Upper lobe of left lung (tissue), 6 donors: ENCODE data around the gene RGL3. TPM values are rescaled to one million over a fixed set of nuclear protein-coding genes. Genes with fewer than 3 reads are reported as not detected.
A peak's percentile ranks its signal among the peaks of the same experiment; 100 is the strongest.
"Not testable (repeated sequence)": the region's sequence is repeated elsewhere in the genome, so short reads cannot be mapped to it uniquely, and the experiment has no call there.

Experiments used
- ATAC-seq, 2 donors: fragments of 200-7000 bp; cut with Tn5 transposase; one replicate each; pipeline ENCODE4 v1.9.1; 2022; ENCODE audit warnings: mild to moderate bottlenecking in 2 of 2, moderate library complexity in 2 of 2; ENCODE audit not compliant: low FRiP score in 2 of 2
- DNase-seq, 2 donors: peaks; one replicate each; pipeline ENCODE4 v3.0.0-alpha.2; 2019 to 2020
- H3K27ac ChIP-seq, 4 donors: fragments of 200-600 bp; sonication (generic); one replicate each; pipeline ENCODE4 v1.5.1; 2016 to 2019
- H3K27me3 ChIP-seq, 4 donors: fragments of 200-600 bp; sonication (generic); one replicate each; pipeline ENCODE4 v1.5.1; 2017 to 2019
- H3K36me3 ChIP-seq, 4 donors: fragments of 200-600 bp; sonication (generic); one replicate each; pipeline ENCODE4 v1.5.1; 2016 to 2019
- H3K4me1 ChIP-seq, 4 donors: fragments of 200-600 bp; sonication (generic); one replicate each; pipeline ENCODE4 v1.5.1; 2018 to 2019
- H3K4me3 ChIP-seq, 4 donors: fragments of 200-600 bp; sonication (generic); one replicate each; pipeline ENCODE4 v1.5.1; 2017 to 2019; ENCODE audit warnings: mild to moderate bottlenecking in 2 of 4, moderate library complexity in 1 of 4
- H3K9me3 ChIP-seq, 4 donors: fragments of 200-600 bp; sonication (generic); one replicate each; pipeline ENCODE4 v1.5.1; 2018 to 2019
- CTCF ChIP-seq, 6 experiments: fragments of 450-650 bp in 4 of 6; fragments of 200-600 bp in 2 of 6; sonication (generic) in 2 of 6; IDR thresholded peaks; one replicate each; pipeline ENCODE4 v1.5.1; 2016 to 2019; ENCODE audit warnings: antibody characterized with exemption in 6 of 6
- EP300 ChIP-seq, 4 donors: sonication (generic); formaldehyde crosslinking; IDR thresholded peaks; one replicate each; pipeline ENCODE4 v1.5.1; 2017; ENCODE audit warnings: antibody characterized with exemption in 4 of 4, control low read depth in 2 of 4
- POLR2A ChIP-seq, 4 donors: fragments of 450-650 bp; IDR thresholded peaks; one replicate each; pipeline ENCODE4 v1.5.1; 2016 to 2017; ENCODE audit warnings: antibody characterized with exemption in 4 of 4, mild to moderate bottlenecking in 2 of 4
- POLR2AphosphoS5 ChIP-seq, 2 donors: sonication (generic); formaldehyde crosslinking; IDR thresholded peaks; one replicate each; pipeline ENCODE4 v1.5.1; 2017; ENCODE audit warnings: antibody characterized with exemption in 2 of 2
- WGBS, 2 donors: methylation state at CpG; one replicate each; pipeline ENCODE4 v1.1.5; 2017 to 2018; 5-methylcytosine and 5-hydroxymethylcytosine counted together
- total RNA-seq, 6 donors: library from RNA; depleted of rRNA in 4 of 6; stranded (reverse); fragments of >200 nt in 4 of 6; gene quantifications; one replicate each; pipeline versions ENCODE4 v1.1.0 to v1.2.1, GENCODE V29; 2016 to 2021
- donor health status: DM: no; HTN: no; CAD: no; lungs with moderate emphysema.
- donor health status: DM: no; HTN: yes; CAD: no; lungs with severe emphysema.

RGL3 gene, protein sequence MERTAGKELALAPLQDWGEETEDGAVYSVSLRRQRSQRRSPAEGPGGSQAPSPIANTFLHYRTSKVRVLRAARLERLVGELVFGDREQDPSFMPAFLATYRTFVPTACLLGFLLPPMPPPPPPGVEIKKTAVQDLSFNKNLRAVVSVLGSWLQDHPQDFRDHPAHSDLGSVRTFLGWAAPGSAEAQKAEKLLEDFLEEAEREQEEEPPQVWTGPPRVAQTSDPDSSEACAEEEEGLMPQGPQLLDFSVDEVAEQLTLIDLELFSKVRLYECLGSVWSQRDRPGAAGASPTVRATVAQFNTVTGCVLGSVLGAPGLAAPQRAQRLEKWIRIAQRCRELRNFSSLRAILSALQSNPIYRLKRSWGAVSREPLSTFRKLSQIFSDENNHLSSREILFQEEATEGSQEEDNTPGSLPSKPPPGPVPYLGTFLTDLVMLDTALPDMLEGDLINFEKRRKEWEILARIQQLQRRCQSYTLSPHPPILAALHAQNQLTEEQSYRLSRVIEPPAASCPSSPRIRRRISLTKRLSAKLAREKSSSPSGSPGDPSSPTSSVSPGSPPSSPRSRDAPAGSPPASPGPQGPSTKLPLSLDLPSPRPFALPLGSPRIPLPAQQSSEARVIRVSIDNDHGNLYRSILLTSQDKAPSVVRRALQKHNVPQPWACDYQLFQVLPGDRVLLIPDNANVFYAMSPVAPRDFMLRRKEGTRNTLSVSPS
- 100 to 1,000 TPM in 1 of 6 donors, 10 to 100 TPM in 5; 18.5 to 242 (median 44.6) TPM for total RNA-seq

DNA sequence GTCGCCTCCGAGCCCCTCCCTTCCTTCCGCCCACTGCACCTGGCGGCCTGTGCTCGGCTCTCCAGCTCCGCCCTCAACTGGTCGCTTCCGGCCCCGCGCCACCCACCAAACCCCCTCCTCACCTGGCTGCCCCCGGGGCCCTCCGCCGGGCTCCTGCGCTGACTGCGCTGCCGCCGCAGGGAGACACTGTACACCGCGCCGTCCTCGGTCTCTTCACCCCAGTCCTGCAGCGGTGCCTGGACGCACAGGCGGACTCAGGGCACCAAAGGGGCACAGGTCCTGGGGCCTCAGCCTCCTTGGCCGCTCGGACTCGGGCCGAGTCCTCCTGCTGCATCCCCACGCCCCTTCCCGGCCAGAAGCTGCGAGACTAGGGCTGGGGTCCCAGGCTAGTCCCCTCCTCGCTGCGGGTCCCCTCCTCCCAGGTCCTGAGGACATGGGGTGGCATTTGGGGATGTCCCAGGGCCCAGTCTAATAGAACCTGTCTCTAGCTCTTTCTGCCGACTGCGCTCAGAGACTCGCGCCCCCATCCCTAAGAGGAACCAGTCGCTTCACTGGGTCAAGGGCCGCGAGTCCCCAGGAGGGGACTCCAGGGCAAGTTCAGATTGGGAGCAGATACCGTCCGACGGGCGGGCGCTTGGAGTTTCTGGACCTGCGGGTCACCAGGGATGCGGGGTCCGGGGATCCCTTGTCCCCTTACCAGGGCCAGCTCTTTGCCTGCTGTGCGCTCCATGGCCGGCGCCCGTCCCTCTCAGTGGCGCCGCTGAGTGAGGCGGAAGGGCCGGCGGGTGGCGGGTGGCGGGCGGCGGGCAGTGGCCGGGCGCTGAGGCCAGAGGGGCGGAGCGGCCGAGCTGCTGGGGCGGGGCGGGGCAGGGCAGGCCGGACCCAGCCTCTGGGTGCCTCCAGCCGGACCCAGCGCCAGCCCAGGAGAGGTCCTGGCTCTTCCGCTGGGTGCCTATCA is at the start of gene RGL3:
Gene RGL3, minus strand, starts transcription at position 766 of the 958 bp plus-strand sequence. Its CDS starts 36 bp downstream, at position 730.
- ATAC-seq (peak; percentile 55 to 74), DNase-seq (peak; percentile 73 to 91)
- 0 to 4% methylated on average over 4 to 12 of the region's 72 CpGs for WGBS, 2 donors
- peak in 1 of 4 donors; percentile 52 for TF ChIP-seq POLR2A (IDR thresholded peaks at IDR 0.05)
- TF ChIP-seq CTCF (IDR thresholded peaks at IDR 0.05) = peak in 2 of 6 experiments; percentile 7 to 8
- peak in 1 of 2 donors; percentile 43 for TF ChIP-seq POLR2AphosphoS5 (IDR thresholded peaks at IDR 0.05)
- TF ChIP-seq EP300 (IDR thresholded peaks at IDR 0.05) = no peak
- Histone ChIP-seq H3K4me1 (peaks cover 32 to 54% (median 48%) of the 10 kb centered on the region in 4 donors), H3K9me3 (no peaks in the 10 kb centered on the region), H3K4me3 (peak within 1 kb of the TSS; percentile 59 to 67 (median 64)), H3K27ac (peak within 1 kb of the TSS; percentile 56 to 85 (median 69)), H3K36me3 (no peaks in the 10 kb centered on the region), H3K27me3 (peaks cover 0 to 17% (median 2%) of the 10 kb centered on the region in 4 donors)

DNA sequence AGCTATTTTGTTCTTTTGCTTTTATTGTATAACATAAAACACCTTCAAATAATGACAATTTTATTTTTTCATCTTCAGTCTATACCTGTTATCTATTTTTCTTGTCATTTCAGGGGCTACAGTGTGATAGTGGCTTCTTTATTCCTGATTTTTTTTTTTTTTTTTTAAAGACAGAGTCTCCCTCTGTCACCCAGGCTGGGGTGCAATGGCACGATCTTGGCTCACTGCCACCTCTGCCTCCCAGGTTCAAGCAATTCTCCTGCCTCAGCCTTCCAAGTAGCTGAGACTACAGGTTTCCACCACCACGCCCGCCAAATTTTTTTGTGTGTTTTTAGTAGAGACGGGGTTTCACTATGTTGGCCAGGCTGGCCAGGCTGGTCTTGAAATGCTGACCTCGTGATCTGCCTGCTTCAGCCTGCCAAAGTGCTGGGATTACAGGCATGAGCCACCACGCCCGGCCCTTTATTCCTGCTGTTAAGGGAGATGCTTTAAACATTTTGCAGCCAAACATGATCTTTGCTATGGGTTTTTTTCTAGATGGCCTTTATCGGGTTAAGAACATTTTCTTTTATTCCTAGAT is 49.2 kb upstream of the RGL3 start:
- not testable (repeated sequence) for H3K4me1 ChIP-seq, ATAC-seq, H3K36me3 ChIP-seq, DNase-seq, H3K27ac ChIP-seq, H3K4me3 ChIP-seq, H3K27me3 ChIP-seq, H3K9me3 ChIP-seq
- WGBS, 2 donors = 51 to 64% methylated on average over 8 of the region's 8 CpGs

GRCh38 chr19:11465600-11465999 is 46.5 kb upstream of the RGL3 start:
- Histone ChIP-seq H3K4me3 (no peak overlapping the region), H3K36me3 (no peaks in the 10 kb centered on the region), H3K9me3 (no peaks in the 10 kb centered on the region), H3K27ac (no peak overlapping the region), H3K27me3 (no peaks in the 10 kb centered on the region), H3K4me1 (no peaks in the 10 kb centered on the region)
- ATAC-seq = peak in 1 of 2 donors; percentile 45
- DNase-seq = no peak
- TF ChIP-seq CTCF (IDR thresholded peaks at IDR 0.05) = no peak
- TF ChIP-seq POLR2AphosphoS5 (IDR thresholded peaks at IDR 0.05) = no peak
- no peak for TF ChIP-seq EP300 (IDR thresholded peaks at IDR 0.05)
- no peak for TF ChIP-seq POLR2A (IDR thresholded peaks at IDR 0.05)
- 32 to 51% methylated on average over 5 to 8 of the region's 8 CpGs for WGBS, 2 donors

DNA sequence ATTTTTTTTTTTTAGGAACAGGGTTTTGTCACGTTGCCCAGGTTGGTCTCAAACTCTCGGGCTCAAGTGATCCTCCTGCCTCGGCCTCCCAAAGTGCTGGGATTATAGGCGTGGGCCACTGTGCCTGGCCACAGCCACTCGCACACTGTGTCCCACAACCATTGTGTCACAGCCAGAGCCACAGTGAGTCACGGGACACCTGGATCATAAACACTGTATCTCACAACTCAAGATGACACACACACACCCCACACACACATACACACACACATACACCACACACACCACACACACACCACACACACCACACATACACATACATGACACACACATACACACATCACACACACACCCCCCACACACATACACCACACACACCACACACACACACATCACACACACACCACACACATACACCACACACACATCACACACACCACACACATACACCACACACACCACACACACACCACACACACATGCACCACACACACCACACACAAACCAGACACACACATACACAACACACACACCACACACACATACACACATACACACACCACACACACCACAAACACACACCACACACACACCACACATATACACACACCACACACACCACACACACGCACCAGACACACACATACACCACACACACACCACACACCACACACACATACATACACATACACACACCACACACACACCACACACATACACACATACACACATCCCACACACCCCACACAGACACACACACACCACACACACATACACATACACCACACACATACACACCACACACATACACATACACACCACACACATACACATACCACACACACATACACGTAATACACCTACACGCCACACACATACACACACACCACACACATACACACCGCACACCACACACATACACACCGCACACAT is 45.5 kb upstream of the RGL3 start:
- TF ChIP-seq POLR2AphosphoS5 (IDR thresholded peaks at IDR 0.05) (no peak), POLR2A (IDR thresholded peaks at IDR 0.05) (no peak), CTCF (IDR thresholded peaks at IDR 0.05) (no peak), EP300 (IDR thresholded peaks at IDR 0.05) (no peak)
- DNase-seq (no peak), ATAC-seq (no peak)
- H3K9me3 ChIP-seq = no peaks in the 10 kb centered on the region
- no peaks in the 10 kb centered on the region for H3K36me3 ChIP-seq
- H3K4me1 ChIP-seq = no peaks in the 10 kb centered on the region
- no peak overlapping the region for H3K27ac ChIP-seq
- 83 to 85% methylated on average over 11 of the region's 11 CpGs for WGBS, 2 donors
- H3K27me3 ChIP-seq = no peaks in the 10 kb centered on the region
- no peak overlapping the region for H3K4me3 ChIP-seq
